HG03066 (cell line): ENCODE results near the gene STK25.
A peak's percentile ranks its signal among the peaks of the same experiment; 100 is the strongest.
"Not testable (repeated sequence)": the region's sequence is repeated elsewhere in the genome, so short reads cannot be mapped to it uniquely, and the experiment has no call there.

Experiments used
- ATAC-seq: cut with Tn5 transposase; IDR thresholded peaks from one replicate; pipeline ENCODE4 v1.9.1; 2021; ENCODE audit warnings: low read depth; ENCODE audit not compliant: unreplicated experiment

The STK25 gene

GRCh38 chr2:241514553-241514952 lies 6.2 kb upstream of the STK25 start:
- no peak for ATAC-seq

- no peak for ATAC-seq
These were observed 2.8 kb upstream of the STK25 start for GRCh38 chr2:241511091-241511741.

- ATAC-seq = no peak
These were observed 886 bp upstream of the STK25 start for GRCh38 chr2:241509155-241509784.

GRCh38 chr2:241507430-241508239 lies 749 bp downstream of the STK25 start:
- ATAC-seq = peak; percentile 25

- ATAC-seq = no peak
These were observed 1.5 kb downstream of the STK25 start for GRCh38 chr2:241506793-241507429.

DNA sequence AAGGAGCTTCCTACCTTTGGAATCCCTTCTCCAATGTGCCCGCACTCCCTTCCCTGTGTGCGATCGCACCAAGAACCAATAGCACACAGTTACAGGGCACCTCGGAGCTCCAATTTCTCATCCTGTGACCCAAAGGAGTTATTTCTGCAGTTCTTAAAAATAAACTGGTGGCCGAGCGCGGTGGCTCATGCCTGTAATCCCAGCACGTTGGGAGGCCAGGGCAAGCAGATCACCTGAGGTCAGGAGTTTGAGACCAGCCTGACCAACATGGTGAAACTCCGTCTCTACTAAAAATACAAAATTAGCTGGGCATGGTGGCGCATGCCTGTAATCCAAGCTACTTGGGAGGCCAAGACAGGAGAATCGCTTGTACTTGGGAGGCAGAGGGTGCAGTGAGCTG lies 2.1 kb downstream of the STK25 start:
- not testable (repeated sequence) for ATAC-seq

DNA sequence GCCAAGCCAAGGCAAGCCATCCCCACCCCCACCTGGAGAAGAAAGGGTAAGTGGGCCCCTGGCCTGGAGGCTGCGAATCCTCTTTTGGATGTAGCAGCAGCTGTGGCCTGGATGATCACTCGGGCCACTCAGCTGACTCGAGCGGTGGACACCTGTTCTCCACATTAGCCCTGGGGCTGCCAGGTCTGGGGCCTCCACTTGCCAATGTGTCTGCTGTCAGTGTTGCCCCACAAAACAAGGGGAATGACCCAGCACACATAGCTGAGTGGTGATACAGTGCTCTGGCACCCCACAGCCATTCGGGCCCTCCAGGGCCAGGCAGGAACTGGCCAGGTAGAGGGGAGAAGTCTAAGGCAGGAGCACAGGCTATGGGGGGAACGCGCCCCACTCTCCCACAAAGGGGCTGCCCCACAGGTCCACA lies 2.6 kb downstream of the STK25 start:
- ATAC-seq = no peak

DNA sequence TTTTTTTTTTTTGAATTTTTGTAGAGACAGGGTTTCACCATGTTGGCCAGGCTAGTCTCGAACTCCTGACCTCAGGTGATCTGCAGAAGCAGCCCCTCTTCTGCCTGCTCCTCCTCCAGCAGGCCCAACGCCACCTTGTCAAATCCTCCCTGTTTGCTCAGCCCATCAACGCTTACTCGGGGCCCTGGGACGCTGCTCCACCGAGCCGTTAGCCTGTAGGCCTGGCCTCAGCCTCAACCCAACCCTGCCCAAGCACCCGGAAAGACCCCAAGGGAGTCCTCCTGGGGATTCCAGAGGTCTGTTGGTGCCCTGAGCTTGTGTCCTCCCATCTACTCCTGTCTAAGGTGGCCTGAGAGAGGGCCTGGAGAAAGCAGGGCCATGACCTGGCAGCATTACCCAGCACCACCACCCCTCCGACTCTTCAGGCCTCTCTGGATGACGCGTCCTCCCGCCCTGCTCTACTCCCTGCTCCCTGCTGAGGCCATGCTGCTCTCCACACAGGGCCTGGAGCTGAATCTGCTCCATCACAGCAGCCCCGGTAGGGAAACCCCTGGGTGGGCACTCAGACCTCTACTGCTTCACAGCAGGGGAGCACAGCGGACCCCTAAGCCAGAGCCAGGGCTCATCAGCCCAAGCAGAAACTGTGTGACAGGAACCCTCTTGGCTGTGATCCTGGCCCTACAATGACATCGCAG lies 3.2 kb downstream of the STK25 start:
- no peak for ATAC-seq

GRCh38 chr2:241503776-241504392 lies 4.5 kb downstream of the STK25 start:
- no peak for ATAC-seq

GRCh38 chr2:241502281-241502680 lies 6.1 kb downstream of the STK25 start:
- ATAC-seq = no peak

DNA sequence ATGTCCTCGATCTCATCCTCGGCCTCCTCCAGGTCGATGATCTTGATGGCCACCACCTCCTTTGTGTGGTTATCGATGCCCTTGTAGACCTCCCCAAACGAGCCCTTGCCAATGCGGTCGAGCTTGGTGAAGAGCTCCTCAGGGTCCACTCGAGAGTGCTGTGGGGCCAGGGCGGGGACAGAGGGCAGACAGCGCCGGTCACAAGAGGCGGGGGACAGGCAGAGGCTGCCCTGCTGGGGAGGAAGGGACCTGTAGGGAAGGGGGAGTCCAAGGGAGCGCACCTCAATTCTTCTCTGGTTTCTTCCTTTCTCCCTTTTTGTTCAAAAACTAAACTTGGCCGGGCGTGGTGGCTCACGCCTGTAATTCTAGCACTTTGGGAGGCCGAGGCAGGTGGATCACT lies 6.8 kb downstream of the STK25 start:
- no peak for ATAC-seq

DNA sequence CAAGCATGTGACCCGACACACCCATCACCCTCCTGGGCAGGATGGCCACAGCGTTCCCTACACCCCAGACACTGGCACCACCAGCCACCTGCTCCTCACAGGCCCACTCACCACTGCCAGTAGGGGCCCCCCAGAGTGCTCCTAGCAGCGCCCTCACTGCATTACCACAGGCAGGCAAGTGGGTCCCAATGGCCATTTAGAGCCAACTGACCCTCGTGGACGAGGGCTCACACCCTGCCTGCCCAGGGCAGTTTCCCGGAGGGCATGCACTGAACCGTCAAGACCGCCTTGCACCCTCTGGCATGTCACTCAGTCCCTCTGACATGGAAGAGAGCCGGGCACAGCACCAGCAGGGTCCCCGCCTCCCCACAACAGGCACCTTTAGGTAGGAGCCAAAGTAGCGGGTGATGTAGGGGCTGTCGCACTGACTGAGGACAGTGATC lies 7.3 kb downstream of the STK25 start:
- no peak for ATAC-seq

- ATAC-seq = no peak
These were observed 7.9 kb downstream of the STK25 start for GRCh38 chr2:241500431-241500975.

DNA sequence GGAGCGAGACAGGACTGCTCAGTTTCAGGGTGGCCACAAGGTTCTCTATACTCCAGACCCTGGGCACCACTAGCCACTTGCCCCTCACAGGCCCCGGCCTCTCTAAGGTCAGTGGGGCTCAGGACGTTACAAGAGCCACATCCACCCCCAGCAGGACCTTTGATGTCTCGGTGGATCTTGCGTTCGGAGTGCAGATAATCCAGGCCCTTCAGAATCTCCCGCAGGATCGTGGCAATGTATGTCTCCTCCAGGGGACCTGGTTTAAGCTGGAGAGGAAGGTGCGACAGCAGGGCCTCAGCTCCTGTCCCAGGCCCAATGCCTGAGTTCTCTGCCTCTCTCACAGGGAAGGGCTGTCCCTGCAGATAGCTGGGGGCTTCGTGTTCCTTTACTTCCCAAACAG lies 8.4 kb downstream of the STK25 start:
- ATAC-seq = no peak

- no peak for ATAC-seq
These were observed 9.0 kb downstream of the STK25 start for GRCh38 chr2:241499146-241499965.

GRCh38 chr2:241498115-241499070 lies 10.0 kb downstream of the STK25 start:
- ATAC-seq = no peak

- no peak for ATAC-seq
These were observed 11.2 kb downstream of the STK25 start for GRCh38 chr2:241496904-241497877.
